Loucy (cell line): ENCODE results near the gene THAP4.

Source experiments
- H2AFZ ChIP-seq: fragments of 200-600 bp; sonication (generic); 2 replicates; pipeline ENCODE4 v1.6.0; 2016; ENCODE audit warnings: antibody characterized with exemption, mild to moderate bottlenecking, low read length, moderate library complexity
- H3F3A ChIP-seq: fragments of 200-600 bp; 2 replicates; pipeline ENCODE4 v1.6.0; 2016; ENCODE audit warnings: antibody characterized with exemption, low read depth, mild to moderate bottlenecking
- H3K27me3 ChIP-seq: fragments of 200-600 bp; sonication (generic); 2 replicates; pipeline ENCODE4 v1.6.1; 2014; ENCODE audit warnings: low read length, mild to moderate bottlenecking; ENCODE audit not compliant: insufficient read depth, poor library complexity, severe bottlenecking
- H3K36me3 ChIP-seq: fragments of 200-600 bp; sonication (generic); 2 replicates; pipeline ENCODE4 v1.6.1; 2016; ENCODE audit warnings: low read length; ENCODE audit not compliant: insufficient read depth
- H3K4me1 ChIP-seq: fragments of 200-600 bp; sonication (generic); 2 replicates; pipeline ENCODE4 v1.5.1; 2014; ENCODE audit warnings: low read length, mild to moderate bottlenecking; ENCODE audit not compliant: insufficient read depth, poor library complexity, severe bottlenecking
- H3K4me2 ChIP-seq: fragments of 200-600 bp; sonication (generic); 2 replicates; pipeline ENCODE4 v1.6.0; 2014; ENCODE audit warnings: antibody characterized with exemption, low read length, low read depth, mild to moderate bottlenecking; ENCODE audit not compliant: poor library complexity, severe bottlenecking
- H3K4me3 ChIP-seq: fragments of 200-600 bp; sonication (generic); 2 replicates; pipeline ENCODE4 v1.5.1; 2014; ENCODE audit warnings: low read length, mild to moderate bottlenecking, mixed read lengths; ENCODE audit not compliant: poor library complexity, severe bottlenecking
- H3K79me2 ChIP-seq: fragments of 200-600 bp; sonication (generic); 2 replicates; pipeline ENCODE4 v1.6.1; 2014; ENCODE audit warnings: low read length; ENCODE audit not compliant: insufficient read depth
- H3K9ac ChIP-seq: fragments of 200-600 bp; sonication (generic); 2 replicates; pipeline ENCODE4 v1.6.0; 2014; ENCODE audit warnings: mild to moderate bottlenecking, low read depth, low read length, moderate library complexity; ENCODE audit not compliant: poor library complexity, severe bottlenecking
- H3K9me2 ChIP-seq: fragments of 200-600 bp; sonication (generic); replicated peaks from 2 replicates; pipeline ENCODE4 v1.6.1; 2016; ENCODE audit warnings: low read depth, low read length, mixed read lengths
- H3K9me3 ChIP-seq: fragments of 200-600 bp; sonication (generic); 2 replicates; pipeline ENCODE4 v1.6.1; 2014; ENCODE audit warnings: mild to moderate bottlenecking, antibody characterized with exemption, low read length, low read depth; ENCODE audit not compliant: insufficient read depth
- H4K20me1 ChIP-seq: fragments of 200-600 bp; sonication (generic); 2 replicates; pipeline ENCODE4 v1.6.0; 2014; ENCODE audit warnings: antibody characterized with exemption, low read length, mild to moderate bottlenecking; ENCODE audit not compliant: insufficient read depth, poor library complexity, severe bottlenecking
- EZH2phosphoT487 ChIP-seq: fragments of 200-600 bp; IDR thresholded peaks from 2 replicates; pipeline ENCODE4 v1.6.1; 2018; ENCODE audit warnings: antibody characterized with exemption, mild to moderate bottlenecking, moderate library complexity, borderline replicate concordance
- TF ChIP-seq, protein P1 (sequence below): fragments of 200-600 bp; sonication (generic); conservative IDR thresholded peaks from 2 replicates; pipeline ENCODE4 v1.5.1; 2014; ENCODE audit warnings: mild to moderate bottlenecking, antibody characterized with exemption, low read length

THAP4 gene

GRCh38 chr2:241571821-241572620 lies 64.9 kb downstream of the THAP4 start:
- H3K36me3 ChIP-seq: no peaks in the 10 kb centered on the region
- no peaks in the 10 kb centered on the region for H3K79me2 ChIP-seq
- no peaks in the 10 kb centered on the region for H3K9me2 ChIP-seq
- H2AFZ ChIP-seq: no peak overlapping the region
- TF ChIP-seq EZH2phosphoT487: no peak
- TF ChIP-seq, protein P1, sequence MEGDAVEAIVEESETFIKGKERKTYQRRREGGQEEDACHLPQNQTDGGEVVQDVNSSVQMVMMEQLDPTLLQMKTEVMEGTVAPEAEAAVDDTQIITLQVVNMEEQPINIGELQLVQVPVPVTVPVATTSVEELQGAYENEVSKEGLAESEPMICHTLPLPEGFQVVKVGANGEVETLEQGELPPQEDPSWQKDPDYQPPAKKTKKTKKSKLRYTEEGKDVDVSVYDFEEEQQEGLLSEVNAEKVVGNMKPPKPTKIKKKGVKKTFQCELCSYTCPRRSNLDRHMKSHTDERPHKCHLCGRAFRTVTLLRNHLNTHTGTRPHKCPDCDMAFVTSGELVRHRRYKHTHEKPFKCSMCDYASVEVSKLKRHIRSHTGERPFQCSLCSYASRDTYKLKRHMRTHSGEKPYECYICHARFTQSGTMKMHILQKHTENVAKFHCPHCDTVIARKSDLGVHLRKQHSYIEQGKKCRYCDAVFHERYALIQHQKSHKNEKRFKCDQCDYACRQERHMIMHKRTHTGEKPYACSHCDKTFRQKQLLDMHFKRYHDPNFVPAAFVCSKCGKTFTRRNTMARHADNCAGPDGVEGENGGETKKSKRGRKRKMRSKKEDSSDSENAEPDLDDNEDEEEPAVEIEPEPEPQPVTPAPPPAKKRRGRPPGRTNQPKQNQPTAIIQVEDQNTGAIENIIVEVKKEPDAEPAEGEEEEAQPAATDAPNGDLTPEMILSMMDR: no peak
- no peak overlapping the region for H3K9ac ChIP-seq
- H3K9me3 ChIP-seq: no peaks in the 10 kb centered on the region
- H3F3A ChIP-seq: no peaks in the 10 kb centered on the region
- no peak overlapping the region for H3K4me3 ChIP-seq
- no peaks in the 10 kb centered on the region for H3K4me1 ChIP-seq
- H3K27me3 ChIP-seq: no peaks in the 10 kb centered on the region
- no peak overlapping the region for H3K4me2 ChIP-seq
- H4K20me1 ChIP-seq: no peaks in the 10 kb centered on the region

DNA sequence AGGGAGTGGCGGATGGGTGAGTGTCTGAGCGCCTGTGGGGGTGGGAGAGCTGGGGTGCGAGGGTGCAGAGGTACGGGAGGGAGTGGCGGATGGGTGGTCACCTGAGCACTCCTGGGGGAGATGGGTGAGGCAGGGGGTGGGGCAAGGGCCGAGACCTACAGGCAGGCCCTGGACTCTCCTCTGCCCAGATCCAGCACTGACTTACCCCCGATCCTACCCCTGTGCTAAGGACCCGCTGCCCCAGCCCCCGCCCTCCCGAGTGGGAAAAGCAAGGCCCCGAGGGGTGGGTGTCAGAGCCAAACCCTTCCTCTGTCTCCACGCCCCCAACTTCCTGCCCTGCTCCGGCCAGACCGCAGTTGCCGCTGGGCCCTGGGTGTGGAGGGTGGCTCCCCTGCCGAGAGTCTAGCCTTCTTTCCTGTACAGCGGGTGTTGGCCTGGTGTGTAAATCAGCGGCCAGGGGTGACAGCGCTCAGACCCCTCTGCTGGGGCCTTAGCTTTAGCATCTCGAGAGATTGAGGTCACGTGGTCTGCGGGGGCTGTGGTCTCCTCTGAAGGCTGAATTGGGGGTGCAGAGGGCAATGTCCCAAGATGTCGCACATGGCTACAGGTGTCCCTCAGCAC lies 65.9 kb downstream of the THAP4 start:
- H3K9me2 ChIP-seq: no peaks in the 10 kb centered on the region
- no peaks in the 10 kb centered on the region for H3K4me1 ChIP-seq
- no peak overlapping the region for H3K4me3 ChIP-seq
- H4K20me1 ChIP-seq: no peaks in the 10 kb centered on the region
- H2AFZ ChIP-seq: no peak overlapping the region
- H3K36me3 ChIP-seq: no peaks in the 10 kb centered on the region
- H3K4me2 ChIP-seq: no peak overlapping the region
- no peaks in the 10 kb centered on the region for H3K27me3 ChIP-seq
- H3K79me2 ChIP-seq: no peaks in the 10 kb centered on the region
- TF ChIP-seq, protein P1: no peak
- TF ChIP-seq EZH2phosphoT487: no peak
- no peaks in the 10 kb centered on the region for H3F3A ChIP-seq
- no peaks in the 10 kb centered on the region for H3K9me3 ChIP-seq
- H3K9ac ChIP-seq: no peak overlapping the region

DNA sequence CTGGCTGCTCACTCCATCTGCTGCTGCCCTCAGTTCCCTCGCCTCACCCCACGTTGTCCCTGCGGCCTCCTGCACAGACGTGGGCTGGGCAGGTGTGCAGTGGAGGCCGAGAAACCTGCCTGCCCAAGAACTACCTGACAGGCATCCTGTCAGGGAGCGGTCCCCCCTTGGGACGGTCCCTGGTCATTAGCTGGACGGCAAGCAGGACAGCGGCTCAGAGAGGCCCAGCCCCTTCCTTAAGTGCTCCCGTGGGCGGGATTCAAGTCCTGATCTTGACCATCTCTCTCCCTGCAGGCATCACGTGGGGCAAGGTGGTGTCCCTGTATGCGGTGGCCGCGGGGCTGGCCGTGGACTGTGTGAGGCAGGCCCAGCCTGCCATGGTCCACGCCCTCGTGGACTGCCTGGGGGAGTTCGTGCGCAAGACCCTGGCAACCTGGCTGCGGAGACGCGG lies 67.1 kb downstream of the THAP4 start:
- no peak overlapping the region for H2AFZ ChIP-seq
- H3K9me3 ChIP-seq: no peaks in the 10 kb centered on the region
- H4K20me1 ChIP-seq: no peaks in the 10 kb centered on the region
- no peaks in the 10 kb centered on the region for H3K4me1 ChIP-seq
- no peaks in the 10 kb centered on the region for H3K27me3 ChIP-seq
- no peaks in the 10 kb centered on the region for H3K79me2 ChIP-seq
- no peaks in the 10 kb centered on the region for H3F3A ChIP-seq
- no peak for TF ChIP-seq EZH2phosphoT487
- TF ChIP-seq, protein P1: no peak
- no peak overlapping the region for H3K4me2 ChIP-seq
- no peaks in the 10 kb centered on the region for H3K9me2 ChIP-seq
- H3K9ac ChIP-seq: no peak overlapping the region
- no peaks in the 10 kb centered on the region for H3K36me3 ChIP-seq
- no peak overlapping the region for H3K4me3 ChIP-seq
